ENCODE measurements around the gene CDKL2. TPM values are rescaled to one million over a fixed set of nuclear protein-coding genes. Genes with fewer than 3 reads are reported as not detected.
"Not testable (repeated sequence)": the region's sequence is repeated elsewhere in the genome, so short reads cannot be mapped to it uniquely, and the experiment has no call there.

Gene CDKL2
- total and polyA plus RNA-seq, 2 donors from 2014 or later: 3.2 to 15.9 TPM

DNA sequence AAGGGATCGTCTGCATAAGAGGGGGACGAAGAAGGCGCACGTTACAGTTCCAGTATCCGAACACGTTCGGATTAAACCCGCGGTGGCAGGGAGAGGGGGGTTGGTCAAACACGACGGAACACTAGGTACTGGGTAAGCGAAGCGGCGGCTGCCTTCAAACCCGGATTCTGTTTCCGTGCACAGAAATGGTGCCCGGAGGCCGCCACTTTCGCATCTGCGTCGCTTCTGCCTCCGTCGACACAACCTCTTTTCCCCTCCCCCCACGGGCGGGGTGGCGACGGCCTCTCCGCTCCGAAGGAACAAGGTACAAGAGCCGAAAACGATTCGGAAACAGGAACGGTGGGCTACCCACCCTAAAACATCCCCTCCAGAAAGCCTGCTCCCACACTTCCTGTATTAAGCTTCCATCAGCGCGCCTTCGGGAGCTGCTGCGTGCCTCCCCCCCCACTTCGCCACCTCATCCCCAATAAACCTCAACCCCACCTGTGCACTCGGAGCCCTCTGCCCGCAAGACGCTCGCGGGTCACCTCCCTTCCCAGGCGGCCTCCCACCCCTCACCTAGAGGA lies 42.2 kb upstream of the CDKL2 start:
- H3K4me1 ChIP-seq (ENCODE audit: control insufficient read depth in 2 of 3, insufficient read depth in 2 of 3, low read depth in 1 of 3, low read length in 3 of 3): peaks cover 0 to 18% (median 10%) of the 10 kb centered on the region in 3 donors
- no peak for FAIRE-seq
- intact Hi-C loops (cut with DNase I): no loop called here

GRCh38 chr4:75671802-75672421 lies 41.6 kb upstream of the CDKL2 start:
- peak in 2 of 5 donors; percentile 21 to 35 for DNase-seq
- Histone ChIP-seq H3K27ac (ENCODE audit: low read depth in 2 of 2, low read length in 2 of 2) (peak overlapping the region in 1 of 2 donors; percentile 100), H3K27me3 (ENCODE audit: control insufficient read depth, insufficient read depth, low read length) (no peaks in the 10 kb centered on the region), H3K9ac (ENCODE audit: low read length in 3 of 3) (peak overlapping the region; percentile 87 to 97 (median 95)), H3K4me1 (ENCODE audit: control insufficient read depth in 2 of 3, insufficient read depth in 2 of 3, low read depth in 1 of 3, low read length in 3 of 3) (peaks cover 0 to 18% (median 10%) of the 10 kb centered on the region in 3 donors), H3K36me3 (ENCODE audit: control insufficient read depth in 2 of 3, insufficient read depth in 3 of 3, low read length in 3 of 3) (no peaks in the 10 kb centered on the region), H3K4me3 (ENCODE audit: low read length in 3 of 3) (peak overlapping the region; percentile 83 to 94 (median 84)), H3K9me3 (ENCODE audit: control insufficient read depth in 2 of 3, insufficient read depth in 1 of 3, low read length in 3 of 3) (no peaks in the 10 kb centered on the region)
- FAIRE-seq: no peak
- TF ChIP-seq CTCF (IDR thresholded peaks at IDR 0.05; ENCODE audit: borderline replicate concordance, extremely low read depth, insufficient read depth): no peak
- intact Hi-C loops (cut with DNase I): no loop called here

More for the DNA sequence above, 42.2 kb upstream of the CDKL2 start:
- H3K9ac ChIP-seq (ENCODE audit: low read length in 3 of 3): peak overlapping the region; percentile 87 to 97 (median 95)
- peak overlapping the region; percentile 95 to 100 for H3K27ac ChIP-seq (ENCODE audit: low read depth in 2 of 2, low read length in 2 of 2)
- H3K36me3 ChIP-seq (ENCODE audit: control insufficient read depth in 2 of 3, insufficient read depth in 3 of 3, low read length in 3 of 3): no peaks in the 10 kb centered on the region
- peak overlapping the region; percentile 83 to 94 (median 84) for H3K4me3 ChIP-seq (ENCODE audit: low read length in 3 of 3)
- peak; percentile 75 to 91 (median 83) for DNase-seq
- TF ChIP-seq CTCF (IDR thresholded peaks at IDR 0.05; ENCODE audit: borderline replicate concordance, extremely low read depth, insufficient read depth): no peak
- H3K9me3 ChIP-seq (ENCODE audit: control insufficient read depth in 2 of 3, insufficient read depth in 1 of 3, low read length in 3 of 3): no peaks in the 10 kb centered on the region
- no peaks in the 10 kb centered on the region for H3K27me3 ChIP-seq (ENCODE audit: control insufficient read depth, insufficient read depth, low read length)

DNA sequence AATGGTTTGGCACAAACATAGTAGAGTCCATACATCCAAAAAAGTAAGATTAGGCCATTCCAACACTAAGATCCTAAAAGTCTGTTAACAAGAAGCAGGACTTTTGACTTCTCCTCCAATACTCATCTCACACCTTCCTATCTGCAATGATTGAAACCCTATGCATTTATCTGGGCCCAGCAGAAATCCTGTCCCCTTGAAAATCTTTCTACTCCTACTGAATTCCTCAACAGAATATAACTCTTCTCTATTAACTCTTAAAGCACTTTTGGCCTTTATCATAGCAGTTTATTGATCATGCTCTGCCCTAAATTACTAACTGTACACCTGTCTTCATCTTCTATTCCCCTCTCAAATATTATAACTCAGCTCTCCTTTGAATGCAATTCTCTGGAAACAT lies 38.3 kb upstream of the CDKL2 start:
- FAIRE-seq: no peak
- peaks cover 0 to 19% (median 7%) of the 10 kb centered on the region in 3 donors for H3K4me1 ChIP-seq (ENCODE audit: control insufficient read depth in 2 of 3, insufficient read depth in 2 of 3, low read depth in 1 of 3, low read length in 3 of 3)
- intact Hi-C loops (cut with DNase I): no loop called here

GRCh38 chr4:75667636-75668035 lies 37.3 kb upstream of the CDKL2 start:
- H3K4me3 ChIP-seq (ENCODE audit: low read length in 3 of 3); H3K9ac ChIP-seq (ENCODE audit: low read length in 3 of 3); FAIRE-seq; DNase-seq; H3K27me3 ChIP-seq (ENCODE audit: control insufficient read depth, insufficient read depth, low read length); H3K27ac ChIP-seq (ENCODE audit: low read depth in 2 of 2, low read length in 2 of 2); H3K9me3 ChIP-seq (ENCODE audit: control insufficient read depth in 2 of 3, insufficient read depth in 1 of 3, low read length in 3 of 3); H3K36me3 ChIP-seq (ENCODE audit: control insufficient read depth in 2 of 3, insufficient read depth in 3 of 3, low read length in 3 of 3); intact Hi-C loops (cut with DNase I): not testable (repeated sequence)
- peaks cover 0 to 18% (median 7%) of the 10 kb centered on the region in 3 donors for H3K4me1 ChIP-seq (ENCODE audit: control insufficient read depth in 2 of 3, insufficient read depth in 2 of 3, low read depth in 1 of 3, low read length in 3 of 3)

More for the DNA sequence above, 38.3 kb upstream of the CDKL2 start:
- Histone ChIP-seq H3K9ac (ENCODE audit: low read length in 3 of 3) (no peak overlapping the region), H3K36me3 (ENCODE audit: control insufficient read depth in 2 of 3, insufficient read depth in 3 of 3, low read length in 3 of 3) (no peaks in the 10 kb centered on the region), H3K27me3 (ENCODE audit: control insufficient read depth, insufficient read depth, low read length) (no peaks in the 10 kb centered on the region), H3K4me3 (ENCODE audit: low read length in 3 of 3) (no peak overlapping the region), H3K9me3 (ENCODE audit: control insufficient read depth in 2 of 3, insufficient read depth in 1 of 3, low read length in 3 of 3) (no peaks in the 10 kb centered on the region), H3K27ac (ENCODE audit: low read depth in 2 of 2, low read length in 2 of 2) (no peak overlapping the region)
- no peak for DNase-seq
- TF ChIP-seq CTCF (IDR thresholded peaks at IDR 0.05; ENCODE audit: borderline replicate concordance, extremely low read depth, insufficient read depth): no peak
